GM19035 (cell line): ENCODE data around the gene ZNF398.
A peak's percentile ranks its signal among the peaks of the same experiment; 100 is the strongest.

Experiments used
- ATAC-seq: cut with Tn5 transposase; IDR thresholded peaks from one replicate; pipeline ENCODE4 v1.9.1; 2021; ENCODE audit not compliant: unreplicated experiment

ZNF398 gene

GRCh38 chr7:149147752-149148653, 750 bp downstream of the ZNF398 start:
- ATAC-seq = peak; percentile 34

- ATAC-seq = no peak
Observed at GRCh38 chr7:149150981-149151380, 3.7 kb downstream of the ZNF398 start.

GRCh38 chr7:149153346-149153745, 6.1 kb downstream of the ZNF398 start:
- ATAC-seq = no peak

- no peak for ATAC-seq
Observed at GRCh38 chr7:149154056-149154455, 6.8 kb downstream of the ZNF398 start.

GRCh38 chr7:149156898-149157297, 9.6 kb downstream of the ZNF398 start:
- no peak for ATAC-seq

- no peak for ATAC-seq
Observed at GRCh38 chr7:149161241-149161848, 14.1 kb downstream of the ZNF398 start.

- no peak for ATAC-seq
Observed at GRCh38 chr7:149166142-149166541, 18.9 kb downstream of the ZNF398 start.

- ATAC-seq = no peak
Observed at GRCh38 chr7:149166630-149167352, 19.5 kb downstream of the ZNF398 start.

GRCh38 chr7:149171892-149172533, 24.8 kb downstream of the ZNF398 start:
- no peak for ATAC-seq

- ATAC-seq = no peak
Observed at GRCh38 chr7:149172534-149172920, 25.3 kb downstream of the ZNF398 start.

- no peak for ATAC-seq
Observed at GRCh38 chr7:149175150-149175549, 27.9 kb downstream of the ZNF398 start.

GRCh38 chr7:149179241-149179640, 32.0 kb downstream of the ZNF398 start:
- no peak for ATAC-seq

GRCh38 chr7:149180722-149181449, 33.6 kb downstream of the ZNF398 start:
- ATAC-seq = no peak

- ATAC-seq = no peak
Observed at GRCh38 chr7:149181450-149181790, 34.2 kb downstream of the ZNF398 start.

GRCh38 chr7:149184274-149184673, 37.0 kb downstream of the ZNF398 start:
- no peak for ATAC-seq

- no peak for ATAC-seq
Observed at GRCh38 chr7:149188213-149188612, 41.0 kb downstream of the ZNF398 start.

- no peak for ATAC-seq
Observed at GRCh38 chr7:149188637-149189259, 41.5 kb downstream of the ZNF398 start.

GRCh38 chr7:149191851-149192250, 44.6 kb downstream of the ZNF398 start:
- no peak for ATAC-seq

GRCh38 chr7:149194799-149195179, 47.5 kb downstream of the ZNF398 start:
- no peak for ATAC-seq
